GM21528 (cell line): ENCODE measurements around the gene LCN9.
"Not testable (repeated sequence)": the region's sequence is repeated elsewhere in the genome, so short reads cannot be mapped to it uniquely, and the experiment has no call there.

Experiments
- ATAC-seq: cut with Tn5 transposase; IDR thresholded peaks from one replicate; pipeline ENCODE4 v1.9.1; 2021; ENCODE audit warnings: mild to moderate bottlenecking, moderate library complexity; ENCODE audit not compliant: unreplicated experiment, low FRiP score

LCN9 gene, protein sequence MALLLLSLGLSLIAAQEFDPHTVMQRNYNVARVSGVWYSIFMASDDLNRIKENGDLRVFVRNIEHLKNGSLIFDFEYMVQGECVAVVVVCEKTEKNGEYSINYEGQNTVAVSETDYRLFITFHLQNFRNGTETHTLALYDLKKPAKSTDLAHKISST

DNA sequence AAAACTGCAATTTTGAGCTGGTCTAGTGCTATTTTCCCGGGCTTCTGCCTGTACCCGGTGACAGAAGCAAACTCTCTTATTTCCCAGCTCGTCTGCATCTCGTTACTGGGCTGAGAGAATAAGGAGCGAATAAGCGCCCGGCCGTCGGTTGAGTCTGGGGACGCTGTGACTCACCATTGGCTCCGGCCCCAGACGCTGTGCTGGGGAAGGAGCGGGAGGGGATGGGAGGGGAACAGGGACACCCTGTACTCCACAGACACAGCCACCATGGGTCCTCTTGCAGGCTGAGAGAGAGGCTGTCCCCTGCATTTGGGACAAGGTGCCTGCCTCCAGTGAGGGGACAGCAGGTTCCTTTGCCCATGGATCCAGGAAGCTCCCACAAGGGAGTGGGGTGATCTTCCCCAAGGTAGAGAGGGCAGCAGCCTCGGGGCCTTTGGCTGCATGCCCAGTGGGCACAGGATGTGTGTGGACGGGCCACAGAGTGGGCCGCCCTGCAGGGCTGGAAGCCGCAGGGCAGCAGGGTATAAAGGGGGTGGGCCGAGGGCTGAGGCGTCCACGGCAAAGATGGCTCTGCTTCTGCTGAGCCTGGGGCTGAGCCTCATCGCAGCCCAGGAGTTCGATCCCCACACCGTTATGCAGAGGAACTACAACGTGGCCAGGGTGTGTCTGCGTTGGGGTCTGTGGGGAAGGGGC is at the start of gene LCN9:
Gene LCN9, plus strand, starts transcription at position 552 of the 693 bp plus-strand sequence. Its CDS starts 13 bp downstream, at position 565.
- ATAC-seq, result no peak

DNA sequence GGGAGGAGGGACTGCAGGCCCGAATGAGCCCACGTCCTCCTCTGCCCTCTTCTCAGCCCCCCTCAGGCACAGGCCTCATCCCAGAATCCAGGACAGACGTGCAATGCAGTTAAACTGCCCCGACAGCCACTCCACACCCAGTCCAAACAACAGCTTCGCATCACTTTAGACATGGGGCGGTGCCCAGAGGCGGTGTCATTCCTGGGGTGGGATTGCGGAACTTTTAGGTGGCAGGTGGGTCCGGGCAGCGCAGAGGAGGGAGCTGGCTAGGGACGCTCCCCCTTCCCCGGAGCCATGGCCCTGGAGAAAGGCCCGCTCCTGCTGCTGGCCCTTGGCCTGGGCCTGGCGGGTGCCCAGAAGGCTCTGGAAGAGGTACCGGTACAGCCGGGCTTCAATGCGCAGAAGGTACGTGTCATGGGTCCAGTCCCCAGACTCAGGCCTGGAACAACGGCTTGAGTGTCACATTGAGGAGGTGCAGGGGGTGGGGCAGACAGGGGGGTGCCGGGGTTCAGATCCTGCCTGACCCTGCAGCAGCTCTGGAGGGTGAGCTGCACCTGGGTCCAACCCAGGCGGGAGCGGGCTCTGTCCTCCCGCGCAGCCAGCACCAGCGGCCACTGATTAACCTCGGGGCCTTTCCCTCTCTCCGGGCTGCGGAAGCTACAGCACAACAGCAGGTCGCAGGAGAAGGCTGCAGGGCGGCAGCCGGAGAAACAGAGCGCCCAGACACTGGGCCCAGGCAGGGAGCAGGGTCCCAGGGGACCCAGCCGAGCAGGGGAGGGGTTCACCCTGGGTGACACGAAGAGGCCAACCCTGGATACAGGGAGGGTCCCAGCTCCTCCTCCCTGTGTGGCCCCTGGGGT is 48.9 kb upstream of the LCN9 start:
- no peak for ATAC-seq

DNA sequence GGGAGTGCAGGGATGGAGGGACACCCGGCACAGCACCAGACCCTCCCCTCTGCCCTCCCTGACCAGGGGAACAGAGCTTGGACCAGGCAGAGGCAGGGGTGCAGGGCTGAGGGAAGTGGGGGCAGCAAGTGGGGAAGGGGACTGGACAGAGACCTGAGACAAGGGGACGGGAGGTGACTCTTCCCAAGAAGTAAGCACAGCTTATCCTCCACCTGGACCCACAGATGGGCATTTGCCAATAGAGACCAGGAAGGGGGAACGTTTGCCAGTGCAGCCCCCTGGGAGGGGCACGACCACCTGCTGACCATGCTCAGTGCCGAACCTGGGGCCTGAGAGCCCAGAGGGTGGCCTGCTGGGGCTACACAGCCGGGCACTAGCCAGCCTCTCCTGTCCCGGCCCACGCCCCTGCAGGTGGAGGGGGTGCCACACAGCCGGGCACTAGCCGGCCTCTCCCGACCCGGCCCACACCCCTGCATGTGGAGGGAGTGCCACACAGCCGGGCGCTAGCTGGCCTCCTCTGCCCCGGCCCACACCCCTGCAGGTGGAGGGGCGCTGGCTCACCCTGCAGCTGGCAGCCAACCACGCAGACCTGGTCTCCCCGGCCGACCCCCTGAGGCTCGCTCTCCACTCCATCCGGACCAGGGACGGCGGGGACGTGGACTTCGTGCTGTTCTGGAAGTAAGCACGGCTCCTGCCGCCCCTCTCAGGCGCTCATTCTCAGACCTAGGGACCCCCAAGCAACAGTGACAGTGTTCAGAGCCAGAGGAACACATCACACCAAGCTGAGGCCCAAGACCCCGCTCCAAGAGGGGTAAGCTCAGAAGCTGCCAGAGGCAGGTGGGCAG is 48.1 kb upstream of the LCN9 start:
- ATAC-seq, result no peak

DNA sequence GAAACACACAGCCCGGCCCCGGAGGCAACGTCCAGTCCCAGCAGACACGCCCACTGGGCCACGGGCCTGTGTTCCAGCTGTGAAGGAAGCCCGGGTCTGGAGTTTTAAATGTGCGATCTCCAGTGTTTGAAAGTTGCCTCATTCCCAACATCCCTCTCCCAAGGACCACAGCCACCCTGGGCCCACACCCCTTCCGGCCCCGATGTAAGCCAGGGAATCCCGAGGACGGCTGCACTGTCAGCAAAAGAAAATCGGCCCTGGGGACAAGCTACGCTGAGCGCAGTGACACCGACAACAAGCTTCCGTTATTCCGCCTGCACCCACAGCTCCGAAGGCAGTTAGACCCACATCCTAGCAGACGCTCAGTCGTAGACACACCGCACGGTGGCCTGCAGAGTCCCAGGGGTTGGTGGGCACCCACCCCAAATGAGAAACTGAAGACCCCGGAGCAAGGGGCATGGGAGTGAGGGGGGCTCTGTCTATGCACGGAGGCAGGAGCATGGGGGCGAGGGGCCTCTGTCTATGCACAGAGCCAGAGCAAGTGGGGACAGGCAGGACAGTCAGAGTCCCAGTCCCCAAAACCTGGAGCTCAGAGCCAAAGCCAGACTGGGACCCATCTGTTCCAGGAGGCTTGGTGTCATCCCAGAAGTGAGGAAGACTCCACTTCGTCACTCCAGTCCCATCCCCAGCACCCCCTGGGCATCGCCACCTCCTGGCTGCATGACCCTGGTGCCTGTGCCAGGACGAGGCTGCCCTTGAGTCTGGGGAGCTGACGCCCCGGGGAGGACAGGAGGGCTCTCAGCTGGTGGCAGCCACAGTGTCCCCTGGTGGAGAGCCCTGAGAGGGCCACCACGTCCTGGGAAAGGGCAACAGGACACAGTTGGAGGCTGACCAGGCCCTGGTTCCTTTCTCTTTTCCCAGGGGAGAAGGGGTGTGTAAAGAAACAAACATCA is 47.2 kb upstream of the LCN9 start:
- no peak for ATAC-seq

DNA sequence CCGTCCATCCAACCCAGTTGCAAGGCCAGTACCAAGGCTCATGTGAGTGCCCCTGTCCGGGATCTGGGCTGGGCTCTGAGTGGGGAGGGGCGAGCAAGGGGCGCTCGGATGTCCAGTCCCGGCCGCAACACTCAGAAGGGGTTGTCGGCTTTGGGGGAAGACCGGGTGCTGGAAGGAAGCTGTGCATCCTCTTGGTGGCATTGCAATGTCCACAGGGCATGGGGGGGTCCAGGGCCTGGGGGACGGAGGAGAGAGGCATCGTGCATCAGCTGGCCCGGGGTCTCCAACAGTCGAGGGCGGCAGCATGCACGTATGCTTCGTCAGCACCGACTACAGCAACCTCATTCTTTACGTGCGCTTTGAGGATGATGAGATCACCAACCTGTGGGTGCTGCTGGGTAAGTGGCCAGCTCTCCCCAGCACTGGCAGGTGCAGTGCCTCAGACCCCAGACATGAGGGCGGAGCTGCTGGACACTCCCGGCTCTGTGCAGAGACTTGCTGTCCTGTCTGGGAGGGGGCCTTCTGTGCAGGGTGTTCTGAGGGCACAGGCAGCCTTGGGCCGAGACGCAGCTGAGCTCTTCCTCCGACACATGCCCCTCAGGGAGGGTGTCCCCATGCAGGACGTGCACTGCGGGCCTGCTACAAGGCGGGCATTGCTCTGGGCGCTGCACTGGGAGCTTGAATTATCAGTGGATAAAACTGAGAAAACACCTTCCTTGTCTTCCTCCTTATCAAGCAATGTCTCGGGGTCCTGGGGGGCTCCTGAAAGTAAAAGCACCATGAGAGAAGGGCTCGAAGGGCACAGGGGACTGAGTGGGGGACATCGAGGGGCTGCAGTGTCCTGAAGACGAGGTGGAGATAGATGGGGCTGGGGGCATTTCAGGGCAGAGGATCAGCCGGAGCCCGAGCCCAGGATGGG is 46.2 kb upstream of the LCN9 start:
- no peak for ATAC-seq

DNA sequence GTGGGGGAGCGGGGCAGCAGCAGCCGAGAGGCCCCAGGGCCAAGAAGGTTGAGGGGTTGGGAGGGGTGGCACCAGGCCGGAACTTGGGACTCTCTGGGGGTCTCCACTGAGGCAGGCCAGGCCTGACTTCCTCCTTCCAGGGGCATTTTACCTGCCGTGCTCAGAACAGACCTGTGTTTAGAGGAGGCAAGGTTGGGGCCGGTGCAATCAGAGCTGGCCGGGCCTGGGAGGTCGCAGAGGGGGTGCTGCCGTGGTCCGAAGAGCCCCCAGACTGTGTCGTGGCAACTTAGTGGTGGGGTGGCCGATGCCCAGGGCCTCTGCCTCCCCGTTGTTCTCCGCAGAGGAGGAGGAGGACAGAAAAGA is 45.6 kb upstream of the LCN9 start:
- no peak for ATAC-seq

DNA sequence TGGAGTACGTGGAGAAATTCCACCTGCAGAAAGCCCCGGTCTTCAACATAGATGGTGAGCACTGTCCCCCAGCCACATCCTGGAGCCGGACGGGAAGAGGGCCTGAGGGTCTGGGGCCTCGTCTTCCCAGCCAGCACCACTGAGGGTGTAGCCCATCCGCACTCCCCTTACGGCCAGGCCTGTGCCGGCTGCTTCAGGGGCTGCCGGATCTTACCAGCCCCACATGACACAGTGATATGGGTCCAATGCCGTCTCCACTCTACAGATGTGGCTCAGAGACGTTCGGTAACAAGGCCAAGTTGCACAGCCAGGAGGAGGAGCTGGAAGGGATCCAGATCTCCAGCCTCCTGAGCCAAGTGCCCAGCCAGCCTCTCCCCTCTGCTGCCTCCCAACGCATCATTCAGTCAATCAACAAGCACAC is 45.1 kb upstream of the LCN9 start:
- ATAC-seq, result no peak

DNA sequence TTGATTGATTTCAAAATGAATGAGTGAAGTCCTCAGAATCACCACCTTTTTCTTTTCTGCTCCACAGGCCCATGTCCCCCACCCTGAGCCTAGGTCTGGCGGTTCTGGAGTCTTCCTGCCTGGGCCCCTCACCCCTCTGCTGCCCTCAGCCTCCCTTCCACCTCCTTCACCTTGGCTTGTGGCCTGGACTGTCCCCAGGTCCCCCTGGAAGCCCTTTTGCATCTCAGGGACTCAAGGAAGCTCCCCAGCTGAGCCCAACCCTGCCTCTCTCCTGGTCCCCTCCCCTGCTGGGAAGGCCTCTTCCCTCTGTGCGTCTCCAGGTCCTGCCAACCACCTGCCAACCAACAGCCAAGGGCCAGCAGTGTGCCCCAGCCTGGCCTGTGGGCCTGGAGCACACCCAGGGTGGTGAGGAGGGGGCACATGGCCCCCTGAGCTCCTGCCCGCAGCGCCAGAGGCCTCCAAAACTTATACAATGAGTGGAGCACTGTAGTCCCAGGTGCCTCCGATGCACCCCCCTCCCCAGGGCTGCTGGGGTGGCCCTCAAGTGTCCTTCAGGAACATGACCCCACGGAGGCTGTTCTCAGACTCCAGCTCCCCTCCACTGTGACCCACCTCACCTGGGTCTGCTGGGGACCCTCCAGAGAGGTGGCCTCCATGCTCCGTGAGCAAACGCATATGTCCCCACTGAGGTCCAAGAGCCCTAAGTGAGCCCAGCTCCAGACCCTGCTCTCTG is 44.1 kb upstream of the LCN9 start:
- no peak for ATAC-seq

DNA sequence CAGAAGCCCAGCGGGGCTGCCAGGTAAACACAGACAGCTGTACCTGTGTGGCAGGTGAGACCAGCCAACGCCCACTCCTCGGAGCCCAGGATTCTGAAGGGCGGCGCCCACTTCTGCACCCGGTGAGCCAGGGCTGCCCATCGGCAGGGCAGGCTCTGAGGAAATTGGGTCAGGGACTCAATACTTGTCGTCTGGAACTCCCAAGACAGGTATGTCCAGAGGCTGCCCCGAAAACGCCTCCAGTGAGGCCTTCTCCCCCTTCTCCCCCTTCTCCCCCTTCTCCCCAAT is 43.6 kb upstream of the LCN9 start:
- ATAC-seq, result no peak

DNA sequence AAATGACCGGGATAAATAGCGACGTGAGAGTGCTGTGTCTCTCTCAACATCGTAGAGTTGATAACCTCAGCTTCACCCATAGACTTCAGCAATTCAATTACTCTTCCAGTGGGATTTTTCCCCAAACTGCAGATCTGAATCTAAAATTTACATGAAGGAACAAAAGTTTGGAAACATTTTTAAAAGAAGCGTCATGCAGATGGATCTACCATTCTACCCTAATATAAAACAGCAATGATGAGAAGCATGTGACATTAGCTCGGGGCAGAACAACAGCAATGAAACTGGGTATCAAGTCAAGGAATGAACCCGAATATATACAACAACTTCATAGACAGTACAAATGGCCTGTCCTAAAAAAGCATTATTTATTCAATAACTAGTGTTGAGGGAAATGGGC is 42.6 kb upstream of the LCN9 start:
- ATAC-seq, result no peak

DNA sequence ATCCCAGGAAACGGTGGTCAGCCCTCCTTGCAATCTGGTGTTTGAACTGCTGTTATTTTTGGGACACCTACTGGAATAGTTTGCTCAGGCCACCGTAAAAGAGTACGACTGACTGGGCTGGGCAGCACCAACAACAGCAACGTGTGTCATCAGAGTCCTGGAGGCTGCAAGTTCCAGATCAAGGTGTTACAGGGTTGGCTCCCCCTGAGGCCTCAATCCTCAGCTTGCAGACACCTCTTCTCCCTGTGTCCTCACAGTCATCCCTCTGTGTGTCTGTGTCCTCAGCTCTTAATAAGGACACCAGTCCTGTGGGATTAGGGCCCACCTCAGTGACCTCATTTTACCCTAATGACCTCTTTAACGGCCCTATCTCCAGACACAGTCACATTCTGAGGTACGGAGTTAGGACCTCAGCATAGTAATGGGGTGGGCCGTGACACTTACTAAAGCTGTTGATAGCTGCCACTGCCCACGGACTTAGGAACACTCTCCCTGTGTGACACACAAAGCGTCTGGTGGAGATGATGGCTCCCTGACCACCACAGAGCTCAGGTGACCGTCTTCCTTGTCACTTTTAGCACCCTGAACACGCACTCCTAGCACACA is 40.6 kb upstream of the LCN9 start:
- ATAC-seq, result no peak

DNA sequence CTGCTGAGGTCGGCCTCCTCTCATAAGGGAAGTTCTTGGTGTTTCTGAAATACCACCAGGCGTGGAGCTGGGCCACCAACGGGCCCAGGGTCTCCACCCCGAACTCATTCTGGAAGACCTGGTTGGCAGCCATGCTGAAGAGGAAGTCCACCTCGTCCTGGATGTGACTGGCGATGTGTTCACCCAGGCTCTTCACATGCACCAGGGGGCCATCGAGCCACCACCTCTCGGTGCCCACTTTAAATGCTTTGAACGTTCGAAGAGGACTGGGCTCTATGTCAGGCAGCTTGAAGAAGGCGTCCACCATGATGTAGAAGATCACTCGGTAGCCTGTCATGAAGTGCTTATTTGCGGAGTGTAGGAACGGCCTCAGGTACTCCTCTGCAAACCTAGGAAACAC is 38.8 kb upstream of the LCN9 start:
- ATAC-seq, result no peak

DNA sequence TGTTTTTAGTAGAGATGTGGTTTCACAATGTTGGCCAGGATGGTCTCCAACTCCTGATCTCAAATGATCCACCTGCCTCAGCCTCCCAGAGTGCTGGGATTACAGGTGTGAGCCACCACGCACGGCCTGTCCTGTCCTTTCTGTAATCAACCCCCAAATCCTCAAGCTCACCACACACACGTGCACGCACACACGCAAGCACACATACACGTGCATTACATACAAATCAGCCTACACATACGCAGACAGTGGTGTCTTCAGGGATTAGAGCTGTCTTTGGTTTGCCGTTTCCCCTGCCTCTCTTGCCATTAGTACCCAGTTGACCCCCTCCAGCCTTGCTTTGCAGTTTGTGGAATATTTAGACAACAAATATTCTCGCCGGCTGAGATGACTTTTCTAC is 30.3 kb upstream of the LCN9 start:
- ATAC-seq, result no peak

DNA sequence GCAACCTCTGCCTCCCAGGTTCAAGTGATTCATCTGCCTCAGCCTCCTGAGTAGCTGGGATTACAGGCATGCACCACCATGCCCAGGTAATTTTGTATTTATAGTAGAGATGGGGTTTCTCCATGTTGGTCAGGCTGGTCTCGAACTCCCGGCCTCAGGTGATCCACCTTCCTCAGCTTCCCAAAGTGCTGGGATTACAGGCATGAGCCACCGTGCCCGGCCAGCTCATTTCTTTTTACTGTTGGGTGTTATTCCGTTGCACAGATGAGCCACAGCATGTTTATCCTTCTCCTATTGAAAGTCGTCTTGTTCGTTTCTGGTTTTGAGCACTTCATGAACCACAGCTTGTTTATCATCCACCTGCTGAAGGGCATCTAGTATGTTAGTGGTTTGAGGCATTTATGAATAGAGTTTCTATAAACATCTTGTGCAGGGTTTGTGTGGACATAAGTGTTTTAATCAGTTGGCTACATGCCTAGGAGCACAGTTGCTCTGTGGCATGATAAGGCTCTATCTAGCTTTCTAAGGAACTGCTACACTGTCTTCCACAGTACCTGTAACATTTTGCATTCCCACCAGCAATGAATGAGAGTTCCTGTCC is 26.1 kb upstream of the LCN9 start:
- not testable (repeated sequence) for ATAC-seq

DNA sequence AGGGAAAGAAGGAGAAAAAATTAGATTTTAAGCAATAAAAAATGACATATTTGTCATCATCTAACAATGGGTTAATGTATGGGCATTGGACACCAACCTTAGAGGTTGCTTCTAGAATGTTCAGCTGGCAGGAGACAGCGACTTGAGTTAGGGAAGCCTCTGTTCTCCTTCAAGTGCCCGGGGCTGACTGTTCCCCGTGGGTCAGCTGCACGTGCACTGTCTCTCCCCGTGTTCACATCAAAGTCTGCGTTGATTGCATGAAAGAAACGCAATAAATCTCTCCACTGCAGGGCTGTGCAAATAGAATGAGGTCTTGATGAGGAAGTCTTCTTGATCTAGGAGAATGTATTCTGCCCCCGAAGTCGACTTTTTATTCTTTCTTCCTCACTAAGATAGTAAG is 23.9 kb upstream of the LCN9 start, which contains the start of gene GLT6D1:
Gene GLT6D1, minus strand, starts transcription at position 345 of the 400 bp plus-strand sequence. CDS start 353 bp downstream, outside the sequence.
- ATAC-seq, result no peak

DNA sequence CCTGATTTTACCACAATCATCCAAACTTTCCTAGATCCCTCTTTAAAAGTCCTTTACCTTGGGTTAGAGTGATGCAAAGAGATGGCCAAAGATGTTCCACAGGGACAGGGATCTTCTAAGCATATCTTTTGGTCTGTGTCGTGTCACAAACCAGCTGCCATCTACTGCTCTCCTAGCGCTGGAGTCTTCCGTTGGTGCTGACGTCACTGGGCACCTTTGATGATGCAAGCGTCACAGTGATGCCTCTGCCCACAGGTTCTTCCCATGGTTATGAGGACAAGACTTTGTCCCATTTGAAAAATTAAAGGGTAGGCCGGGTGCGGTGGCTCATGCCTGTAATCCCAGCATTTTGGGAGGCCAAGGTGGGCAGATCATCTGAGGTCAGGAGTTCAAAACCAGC is 22.1 kb upstream of the LCN9 start:
- ATAC-seq, result no peak

DNA sequence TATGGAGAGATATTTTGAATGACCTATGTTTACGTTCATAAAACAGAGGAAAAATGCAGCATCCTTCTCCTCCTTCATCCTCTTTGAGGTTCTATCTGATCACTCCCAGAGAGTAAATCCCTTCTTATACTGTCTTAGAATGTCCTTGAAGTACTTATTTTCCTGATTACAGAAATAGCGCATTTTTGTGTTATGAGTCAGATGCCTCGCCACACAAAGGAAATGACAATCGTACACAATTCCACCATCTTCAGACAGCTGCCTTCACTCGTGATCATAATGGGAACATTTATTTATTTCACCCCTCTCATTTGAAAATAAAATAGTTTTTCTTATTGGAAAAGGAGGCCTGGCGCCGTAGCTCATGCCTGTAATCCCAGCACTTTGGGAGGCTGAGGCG is 21.4 kb upstream of the LCN9 start:
- no peak for ATAC-seq
